A549 (cell line): ENCODE data around the gene AGBL4.

Experiments used
- BHLHE40 ChIP-seq: IDR thresholded peaks from 2 replicates; pipeline ENCODE4 v1.6.1; 2012; ENCODE audit warnings: low read depth, low read length, inconsistent platforms
- JUNB ChIP-seq: fragments of >200 bp; sonication (Bioruptor Twin); formaldehyde crosslinking; IDR thresholded peaks from 2 replicates; pipeline ENCODE4 v1.6.1; 2016
- MAX ChIP-seq: IDR thresholded peaks from 2 replicates; pipeline ENCODE4 v1.6.1; 2012
- NR3C1 ChIP-seq: fragments of >200 bp; sonication (Bioruptor Twin); formaldehyde crosslinking; IDR thresholded peaks from 3 replicates; pipeline ENCODE4 v1.6.1; 2017
- PHF8 ChIP-seq: fragments of 200-600 bp; sonication (generic); IDR thresholded peaks from 2 replicates; pipeline ENCODE4 v1.6.1; 2016; ENCODE audit warnings: low read depth, mild to moderate bottlenecking, antibody characterized with exemption, moderate library complexity, borderline replicate concordance
- POLR2AphosphoS2 ChIP-seq: conservative IDR thresholded peaks from 2 replicates; pipeline ENCODE4 v1.6.1; 2012; ENCODE audit warnings: low read length, improper control_type of control experiment, inconsistent platforms
- SREBF2 ChIP-seq: fragments of 450-650 bp; IDR thresholded peaks from 2 replicates; pipeline ENCODE4 v1.6.1; 2014; ENCODE audit warnings: mild to moderate bottlenecking, moderate library complexity
- TF ChIP-seq, protein P1 (sequence below): fragments of >200 bp; sonication (Bioruptor Twin); formaldehyde crosslinking; IDR thresholded peaks from 3 replicates; pipeline ENCODE4 v1.5.1; 2016

DNA sequence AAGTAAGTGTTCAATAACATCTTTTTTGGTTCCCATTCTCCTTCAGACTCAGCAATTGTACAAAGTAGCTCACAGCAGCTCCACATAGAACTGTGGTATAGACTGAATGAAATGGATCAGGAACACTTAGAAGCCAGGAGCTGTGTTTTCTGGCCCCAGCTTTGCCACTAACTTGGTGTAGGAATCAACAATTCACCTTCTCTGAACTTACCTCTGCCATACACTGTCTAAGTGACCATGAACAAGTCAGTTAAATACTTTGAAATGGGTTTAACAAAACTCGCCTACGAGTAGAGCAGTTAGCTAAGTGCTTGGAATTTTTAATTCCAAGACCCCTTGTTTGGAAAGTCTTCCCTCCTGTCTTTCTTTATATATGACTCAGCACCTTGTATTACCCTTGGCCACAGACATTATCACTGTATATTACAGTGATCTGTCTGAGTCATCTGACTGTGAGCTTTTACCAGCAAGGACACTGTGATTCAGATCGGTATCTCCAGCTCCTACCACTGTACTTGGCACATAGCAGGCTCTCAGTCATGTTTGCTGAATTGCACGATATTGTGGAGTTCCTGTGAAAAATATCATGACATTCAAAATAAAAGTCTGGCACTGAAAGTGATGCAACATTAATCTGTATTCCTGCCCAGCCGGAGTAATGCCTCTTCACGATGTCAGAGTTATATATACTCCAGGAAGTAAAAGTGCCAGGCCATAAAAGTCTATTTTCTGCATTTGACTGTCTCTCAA is 1145.4 kb downstream of the AGBL4 start:
- TF ChIP-seq BHLHE40 (no peak), SREBF2 (no peak), POLR2AphosphoS2 (no peak), MAX (0 out of 2 replicates have a peak, but pooled peaks have one; percentile 47), JUNB (peak; percentile 80), NR3C1 (no peak), PHF8 (no peak)
- TF ChIP-seq, protein P1, sequence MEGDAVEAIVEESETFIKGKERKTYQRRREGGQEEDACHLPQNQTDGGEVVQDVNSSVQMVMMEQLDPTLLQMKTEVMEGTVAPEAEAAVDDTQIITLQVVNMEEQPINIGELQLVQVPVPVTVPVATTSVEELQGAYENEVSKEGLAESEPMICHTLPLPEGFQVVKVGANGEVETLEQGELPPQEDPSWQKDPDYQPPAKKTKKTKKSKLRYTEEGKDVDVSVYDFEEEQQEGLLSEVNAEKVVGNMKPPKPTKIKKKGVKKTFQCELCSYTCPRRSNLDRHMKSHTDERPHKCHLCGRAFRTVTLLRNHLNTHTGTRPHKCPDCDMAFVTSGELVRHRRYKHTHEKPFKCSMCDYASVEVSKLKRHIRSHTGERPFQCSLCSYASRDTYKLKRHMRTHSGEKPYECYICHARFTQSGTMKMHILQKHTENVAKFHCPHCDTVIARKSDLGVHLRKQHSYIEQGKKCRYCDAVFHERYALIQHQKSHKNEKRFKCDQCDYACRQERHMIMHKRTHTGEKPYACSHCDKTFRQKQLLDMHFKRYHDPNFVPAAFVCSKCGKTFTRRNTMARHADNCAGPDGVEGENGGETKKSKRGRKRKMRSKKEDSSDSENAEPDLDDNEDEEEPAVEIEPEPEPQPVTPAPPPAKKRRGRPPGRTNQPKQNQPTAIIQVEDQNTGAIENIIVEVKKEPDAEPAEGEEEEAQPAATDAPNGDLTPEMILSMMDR, result no peak
